Urinary bladder (tissue), 4 donors: ENCODE measurements around the gene ITGA8. TPM values are rescaled to one million over a fixed set of nuclear protein-coding genes. Genes with fewer than 3 reads are reported as not detected.

Source experiments
- DNase-seq: peaks from one replicate; pipeline ENCODE4 v3.0.0-alpha.2; 2015; ENCODE audit errors: extremely low spot score
- H3K27ac ChIP-seq: one replicate; pipeline ENCODE4 v1.5.1; 2013; ENCODE audit warnings: low read depth, mild to moderate bottlenecking, moderate library complexity
- H3K36me3 ChIP-seq: one replicate; pipeline ENCODE4 v1.6.1; 2013; ENCODE audit warnings: mild to moderate bottlenecking, moderate library complexity; ENCODE audit not compliant: insufficient read depth
- H3K4me1 ChIP-seq: one replicate; pipeline ENCODE4 v1.6.1; 2013; ENCODE audit warnings: mild to moderate bottlenecking, moderate library complexity; ENCODE audit not compliant: insufficient read depth
- H3K4me3 ChIP-seq: one replicate; pipeline ENCODE4 v1.5.1; 2013; ENCODE audit warnings: low read depth, low read length
- WGBS: extraction: QIAGEN DNeasy Blood & Tissue Kit; methylation state at CpG from one replicate; pipeline ENCODE4 v1.1.7; 2013; 5-methylcytosine and 5-hydroxymethylcytosine counted together
- polyA plus RNA-seq: library from polyadenylated mRNA; stranded (reverse); fragments of 200-250 nt; gene quantifications from one replicate; pipeline ENCODE4 v1.2.3, GENCODE V29; 2013
- total RNA-seq: library from RNA; depleted of rRNA; stranded (reverse); fragments of >200 nt; gene quantifications from one replicate; pipeline ENCODE4 v1.2.3, GENCODE V29; 2014
- donor health status: healthy with polysubstance abuse.
- donor health status: healthy.

The ITGA8 gene
- total and polyA plus RNA-seq, 2 donors, result 34.0 to 62.2 TPM

DNA sequence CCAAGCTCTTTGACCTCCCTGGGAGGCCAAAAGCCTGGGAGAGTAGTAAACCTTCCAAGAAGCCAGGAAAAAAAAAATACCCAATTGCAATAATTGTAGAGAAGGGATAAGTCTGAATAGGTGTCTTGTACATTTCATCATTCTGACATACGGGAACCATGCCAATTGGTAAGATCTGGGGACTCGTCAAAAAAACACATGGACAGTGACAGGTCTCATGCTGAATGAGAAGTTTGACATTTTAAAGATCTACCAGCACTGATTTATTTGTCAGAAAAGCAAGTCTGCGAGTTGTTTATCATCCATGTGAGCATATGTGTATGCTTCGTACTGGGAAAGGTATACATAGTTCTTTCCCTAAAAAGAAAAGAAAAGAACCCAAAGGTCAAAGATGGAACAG lies 4.1 kb upstream of the ITGA8 start:
- H3K4me1 ChIP-seq, result no peaks in the 10 kb centered on the region
- no peaks in the 10 kb centered on the region for H3K36me3 ChIP-seq
- no peak for DNase-seq
- no peak overlapping the region for H3K4me3 ChIP-seq
- 78% methylated on average over 4 of the region's 4 CpGs for WGBS
- no peak overlapping the region for H3K27ac ChIP-seq

DNA sequence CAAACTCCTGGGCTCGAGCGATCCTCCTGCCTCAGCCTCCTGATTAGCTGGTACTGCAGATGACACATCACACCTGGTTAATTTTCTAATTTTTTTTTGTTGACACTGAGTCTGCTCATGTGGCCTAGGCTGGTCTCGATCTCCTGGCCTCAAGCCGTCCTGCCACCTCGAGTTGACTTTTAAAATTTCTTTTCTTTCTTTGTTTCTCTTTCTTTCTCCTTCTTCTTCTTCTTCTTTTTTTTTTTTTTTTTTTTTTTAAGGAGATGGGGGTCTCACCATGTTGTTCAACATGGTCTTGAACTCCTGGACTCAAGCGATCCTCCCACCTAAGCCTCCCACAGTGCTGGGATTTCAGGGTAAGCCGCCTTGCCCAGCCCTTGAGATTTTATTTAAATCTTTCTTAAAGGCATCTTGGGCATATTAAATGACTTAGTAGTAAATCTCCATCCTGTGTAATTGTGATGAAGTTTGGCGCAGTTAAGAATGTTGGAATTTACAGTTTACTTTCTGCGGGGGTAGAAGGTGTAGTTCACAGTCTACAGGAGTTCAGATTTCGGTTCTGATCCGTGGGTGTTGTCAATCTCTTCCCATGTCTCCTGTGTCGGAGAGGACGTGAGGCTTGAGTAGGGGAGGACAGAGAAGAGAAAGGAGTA lies 1.0 kb upstream of the ITGA8 start:
- Histone ChIP-seq H3K4me1 (no peaks in the 10 kb centered on the region), H3K4me3 (no peak overlapping the region), H3K36me3 (no peaks in the 10 kb centered on the region), H3K27ac (no peak overlapping the region)
- no peak for DNase-seq
- WGBS, result 88% methylated on average over 13 of the region's 13 CpGs

DNA sequence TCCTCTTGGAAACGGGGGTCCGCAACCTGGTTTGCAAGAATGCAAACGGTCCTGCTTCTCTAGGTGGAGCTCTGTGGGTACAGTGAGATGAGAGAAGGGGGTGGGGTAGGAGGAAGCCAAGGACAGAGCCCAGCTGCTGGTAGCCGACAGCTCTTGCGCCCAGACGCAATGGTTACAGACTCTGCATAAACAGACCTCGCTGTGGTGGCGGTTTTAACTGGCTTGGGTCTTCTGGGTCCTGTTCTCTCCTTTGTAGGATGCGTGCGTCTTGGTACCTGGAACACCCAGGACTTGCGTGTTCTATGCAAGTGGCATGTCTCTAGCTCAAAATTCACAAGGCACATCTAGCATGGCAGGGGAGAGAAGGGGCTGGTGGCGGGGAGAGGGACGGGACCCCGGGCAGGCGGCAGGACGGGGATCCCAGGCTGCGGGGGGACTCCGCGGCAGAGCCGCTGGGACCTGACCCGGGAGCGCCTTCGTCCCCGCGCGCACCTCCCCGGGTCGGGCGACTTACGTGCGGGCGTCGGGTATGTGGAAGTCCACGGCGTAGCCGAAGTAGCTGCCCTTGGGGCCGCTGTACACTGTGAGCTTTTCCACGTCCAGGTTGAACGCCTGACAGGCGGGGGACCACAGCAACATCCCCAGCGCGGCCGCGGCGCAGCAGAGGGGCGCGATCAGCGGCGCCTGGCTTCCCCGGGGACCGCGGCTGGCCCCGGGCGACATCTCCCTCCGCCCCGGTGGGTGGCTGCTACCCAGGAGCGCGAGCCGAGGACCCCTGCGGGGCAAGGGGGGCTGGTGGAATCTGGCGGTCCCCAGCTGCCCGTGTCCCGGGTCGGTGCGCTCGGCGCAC lies 448 bp downstream of the ITGA8 start:
- Histone ChIP-seq H3K4me1 (no peaks in the 10 kb centered on the region), H3K27ac (peak overlapping the region; percentile 76)
- WGBS, result under 1% methylated on average over 67 of the region's 67 CpGs

DNA sequence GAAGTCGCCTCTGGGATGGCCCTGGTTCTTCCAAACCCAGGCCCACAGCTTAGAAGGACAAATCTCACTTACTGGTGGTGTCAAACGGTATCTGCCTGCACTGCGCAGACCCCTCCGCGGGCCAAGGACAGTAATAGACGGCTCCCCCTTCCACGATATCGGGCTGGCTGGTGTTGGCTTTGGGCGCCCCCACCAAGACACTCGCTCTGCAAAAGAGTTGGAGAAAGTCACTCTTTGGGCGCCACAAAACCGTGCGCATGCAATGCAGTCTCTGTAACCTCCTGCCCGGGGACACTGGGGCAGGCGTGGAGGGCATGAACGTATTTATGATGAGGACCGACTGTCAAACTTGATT lies 1.1 kb downstream of the ITGA8 start:
- 19% methylated on average over 17 of the region's 17 CpGs for WGBS
- no peaks in the 10 kb centered on the region for H3K36me3 ChIP-seq
- H3K4me1 ChIP-seq, result no peaks in the 10 kb centered on the region
- peak overlapping the region; percentile 75 for H3K4me3 ChIP-seq
- peak overlapping the region; percentile 13 for H3K27ac ChIP-seq
- no peak for DNase-seq

More for the DNA sequence above, 448 bp downstream of the ITGA8 start:
- Histone ChIP-seq H3K36me3 (no peaks in the 10 kb centered on the region), H3K4me3 (peak overlapping the region; percentile 75)
- no peak for DNase-seq

DNA sequence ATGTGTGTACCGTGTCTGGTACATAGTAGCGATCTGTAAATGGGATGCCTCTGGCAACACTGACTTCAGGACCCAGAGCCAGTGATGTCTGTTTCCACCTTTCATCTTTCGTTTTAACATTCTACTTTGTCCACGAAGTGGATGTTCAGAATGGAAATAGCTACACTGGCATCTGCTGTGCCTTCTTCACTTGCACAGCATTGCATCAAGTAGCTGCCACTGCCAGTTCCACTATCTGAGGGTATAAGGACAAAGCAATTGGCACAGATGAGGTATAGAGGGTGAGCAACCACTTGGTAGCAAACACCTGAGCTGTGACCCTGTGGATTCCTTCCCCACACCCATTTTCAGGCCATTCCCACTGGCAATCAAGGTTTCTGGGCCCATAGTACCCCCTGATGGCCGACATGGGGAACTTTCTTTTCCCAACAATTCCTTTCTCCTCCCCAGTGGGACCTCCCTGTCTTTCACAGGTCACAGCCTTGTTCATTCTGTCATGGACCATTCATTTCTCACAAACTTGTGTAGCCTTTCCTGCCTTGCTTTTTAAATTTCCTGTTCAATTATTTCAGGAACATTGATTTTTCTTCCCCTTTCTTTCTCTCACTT lies 4.0 kb downstream of the ITGA8 start:
- 53% methylated on average over 5 of the region's 5 CpGs for WGBS
- no peak overlapping the region for H3K27ac ChIP-seq
- peak overlapping the region; percentile 0 for H3K4me3 ChIP-seq
- no peak for DNase-seq
- no peaks in the 10 kb centered on the region for H3K36me3 ChIP-seq
- no peaks in the 10 kb centered on the region for H3K4me1 ChIP-seq

DNA sequence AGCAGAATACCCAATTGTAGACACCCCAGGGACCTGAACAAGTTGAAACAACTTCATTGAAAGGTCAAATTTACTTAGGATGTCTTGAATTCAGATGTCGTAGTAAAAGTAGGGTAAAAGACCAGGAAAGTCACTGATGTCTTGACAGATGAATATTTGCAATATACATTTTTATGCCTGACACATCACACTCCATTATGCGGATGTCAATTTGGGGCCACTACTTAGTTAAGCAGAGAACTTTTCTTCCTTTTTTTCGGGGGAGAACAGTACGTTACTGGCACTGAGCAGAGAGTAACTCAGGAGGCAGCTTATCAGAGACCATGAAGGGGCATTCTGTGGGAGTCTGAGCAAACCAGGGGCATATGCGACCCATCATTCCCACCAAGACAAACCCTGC lies 4.9 kb downstream of the ITGA8 start:
- no peaks in the 10 kb centered on the region for H3K36me3 ChIP-seq
- H3K4me1 ChIP-seq, result no peaks in the 10 kb centered on the region
- WGBS, result 86% methylated on average over 5 of the region's 5 CpGs
- H3K4me3 ChIP-seq, result peak overlapping the region; percentile 7
- no peak overlapping the region for H3K27ac ChIP-seq
- DNase-seq, result no peak

DNA sequence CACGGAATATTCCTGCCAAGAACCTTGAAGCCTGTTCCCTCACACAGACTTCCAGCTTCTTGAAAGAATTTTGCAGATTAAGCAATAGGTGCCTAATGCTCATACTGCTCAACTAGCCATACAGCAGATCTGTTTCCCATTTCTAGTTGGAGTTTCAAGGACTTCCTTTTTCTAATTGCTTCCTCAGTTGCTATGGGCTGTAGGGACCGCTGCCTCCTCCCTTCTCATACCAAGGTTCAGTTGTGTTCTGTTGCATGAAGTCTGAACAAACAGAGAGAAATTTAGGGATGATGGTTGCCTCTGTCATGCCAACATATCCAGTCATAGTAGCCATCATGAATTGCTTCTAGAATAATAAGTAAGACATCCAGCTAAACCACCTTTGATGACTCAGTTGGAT lies 6.8 kb downstream of the ITGA8 start:
- WGBS, result 76% methylated on average over 2 of the region's 2 CpGs

DNA sequence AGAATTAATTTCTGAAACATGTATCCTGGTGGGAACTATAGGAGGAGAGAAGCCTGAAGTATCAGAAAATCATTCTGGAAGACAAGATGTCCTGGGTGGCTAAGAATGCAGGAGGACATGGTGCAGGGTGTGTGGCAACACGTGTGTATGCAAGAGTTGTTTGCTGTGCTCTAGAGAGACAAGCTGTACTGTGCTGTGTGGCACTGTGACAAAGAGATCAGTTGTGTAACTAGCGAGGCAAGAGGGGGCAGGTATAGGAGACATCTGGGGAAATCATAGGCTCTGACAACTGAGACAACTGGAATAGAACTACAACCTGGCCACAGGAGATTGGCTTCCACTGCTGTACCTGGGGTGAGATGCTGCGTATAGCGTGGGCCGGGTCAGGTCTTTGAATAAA lies 9.3 kb downstream of the ITGA8 start:
- no peaks in the 10 kb centered on the region for H3K36me3 ChIP-seq
- no peaks in the 10 kb centered on the region for H3K4me1 ChIP-seq
- no peak overlapping the region for H3K4me3 ChIP-seq
- DNase-seq, result no peak
- H3K27ac ChIP-seq, result no peak overlapping the region
- WGBS, result 84% methylated on average over 5 of the region's 5 CpGs

More for the DNA sequence above, 6.8 kb downstream of the ITGA8 start:
- Histone ChIP-seq H3K36me3 (no peaks in the 10 kb centered on the region), H3K4me1 (no peaks in the 10 kb centered on the region), H3K27ac (no peak overlapping the region), H3K4me3 (no peak overlapping the region)
- no peak for DNase-seq

DNA sequence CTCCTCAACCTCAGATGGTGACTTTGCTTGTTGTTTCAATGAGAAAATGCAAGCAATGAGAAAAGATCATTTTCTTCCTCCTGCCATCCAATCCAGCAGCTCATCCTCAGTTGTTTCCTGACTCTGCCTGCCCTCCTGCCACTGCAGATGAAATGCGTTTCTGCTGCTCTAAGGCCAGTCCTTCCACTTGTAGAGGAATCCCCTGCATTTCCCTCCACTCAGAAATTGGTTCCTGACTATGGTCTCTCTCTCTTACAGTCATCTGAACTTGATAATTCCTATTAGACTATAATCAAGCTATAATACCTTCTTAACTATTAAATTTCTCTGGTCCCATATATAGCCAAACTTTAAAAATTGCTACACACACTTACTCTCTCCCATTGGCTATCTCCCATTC lies 14.4 kb downstream of the ITGA8 start:
- WGBS, result 89% methylated on average over 1 of the region's 1 CpG
- Histone ChIP-seq H3K36me3 (no peaks in the 10 kb centered on the region), H3K4me1 (peaks cover 3% of the 10 kb centered on the region), H3K4me3 (no peak overlapping the region), H3K27ac (no peak overlapping the region)
- no peak for DNase-seq

DNA sequence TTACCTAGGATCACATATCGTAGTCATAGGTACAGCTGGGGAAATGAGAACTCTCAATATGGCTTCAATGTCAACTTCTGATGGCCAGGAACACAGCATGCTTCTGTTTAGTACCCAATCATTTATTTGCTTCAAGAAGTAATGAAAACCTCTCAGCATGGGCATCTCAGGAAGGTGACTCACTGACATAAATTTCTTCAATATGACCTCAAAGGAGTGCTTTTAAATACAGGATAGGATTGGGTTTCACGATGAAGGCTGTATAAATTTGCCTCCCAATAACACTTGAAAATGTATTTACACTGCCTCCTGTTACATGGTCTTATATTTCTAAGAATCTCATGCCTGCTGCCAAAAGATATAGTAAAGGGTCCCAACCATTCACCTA lies 15.1 kb downstream of the ITGA8 start:
- H3K4me1 ChIP-seq, result peaks cover 3% of the 10 kb centered on the region
- WGBS, result 82% methylated on average over 2 of the region's 2 CpGs
- no peak for DNase-seq

DNA sequence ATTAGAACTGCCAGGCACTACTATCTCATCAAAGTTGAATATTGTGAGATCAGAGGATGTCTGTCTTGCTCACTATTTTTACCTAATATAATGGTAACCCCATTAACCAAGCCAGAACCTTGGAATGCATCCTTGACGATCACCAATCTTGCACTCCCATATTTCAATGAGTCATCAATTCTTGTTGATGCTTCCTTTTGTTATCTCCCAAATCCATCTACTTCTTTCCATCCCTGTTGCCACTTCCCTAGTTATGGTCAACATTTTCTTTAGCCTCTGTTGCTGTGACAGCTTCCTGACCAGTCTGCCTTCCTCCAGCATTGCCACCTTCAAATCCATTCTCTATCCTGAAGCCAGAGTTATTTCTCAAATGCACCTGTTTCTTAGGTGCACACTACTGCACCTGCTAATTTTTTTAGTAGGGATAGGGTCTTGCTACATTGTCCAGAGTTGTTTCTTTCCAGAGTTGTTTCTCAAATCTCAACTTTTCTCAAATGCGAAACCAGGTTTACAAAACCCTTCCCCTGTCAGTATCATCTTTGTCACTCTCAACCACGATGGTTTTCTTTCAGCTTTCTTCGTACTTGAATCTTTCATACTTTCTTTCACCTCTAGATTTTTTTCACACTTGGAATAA lies 15.7 kb downstream of the ITGA8 start:
- Histone ChIP-seq H3K36me3 (no peaks in the 10 kb centered on the region), H3K4me3 (no peak overlapping the region), H3K4me1 (peaks cover 3% of the 10 kb centered on the region), H3K27ac (peak overlapping the region; percentile 23)
- WGBS, result 91% methylated on average over 4 of the region's 4 CpGs
- DNase-seq, result no peak

More for the DNA sequence above, 15.1 kb downstream of the ITGA8 start:
- no peaks in the 10 kb centered on the region for H3K36me3 ChIP-seq
- H3K27ac ChIP-seq, result no peak overlapping the region
- no peak overlapping the region for H3K4me3 ChIP-seq

DNA sequence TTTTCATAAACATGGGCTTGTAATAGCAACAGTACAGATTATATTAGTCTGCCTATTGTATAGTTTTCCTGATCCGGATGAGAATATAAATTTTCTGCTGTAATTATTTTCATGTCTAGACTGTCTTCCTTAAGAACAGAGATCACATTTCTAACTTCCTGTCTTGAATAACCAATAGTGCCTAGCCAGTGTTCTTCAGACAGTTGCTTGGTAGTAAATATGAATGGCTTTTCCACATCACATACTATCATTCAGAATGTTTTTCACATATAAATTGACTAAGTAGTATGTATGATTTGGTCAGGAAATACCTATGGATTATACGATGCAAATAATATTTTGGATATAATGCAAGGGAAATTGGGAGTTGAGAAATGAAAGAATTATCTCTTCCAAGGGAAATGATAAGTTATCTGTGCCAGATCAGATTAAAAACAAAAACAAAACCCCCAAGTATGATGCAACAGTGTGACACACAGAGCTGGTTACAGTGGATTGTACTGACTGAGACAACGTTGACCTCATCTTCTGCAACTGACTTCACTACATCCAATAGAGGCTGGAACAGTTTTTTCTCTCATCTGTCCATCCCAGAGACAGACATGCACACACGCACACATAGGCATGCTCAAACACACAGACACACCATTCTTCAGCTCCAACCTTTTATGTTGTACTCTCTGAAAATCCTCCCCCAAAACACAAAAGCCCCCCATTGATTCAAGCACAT lies 16.4 kb downstream of the ITGA8 start:
- H3K4me1 ChIP-seq, result peaks cover 3% of the 10 kb centered on the region
- H3K27ac ChIP-seq, result peak overlapping the region; percentile 23

DNA sequence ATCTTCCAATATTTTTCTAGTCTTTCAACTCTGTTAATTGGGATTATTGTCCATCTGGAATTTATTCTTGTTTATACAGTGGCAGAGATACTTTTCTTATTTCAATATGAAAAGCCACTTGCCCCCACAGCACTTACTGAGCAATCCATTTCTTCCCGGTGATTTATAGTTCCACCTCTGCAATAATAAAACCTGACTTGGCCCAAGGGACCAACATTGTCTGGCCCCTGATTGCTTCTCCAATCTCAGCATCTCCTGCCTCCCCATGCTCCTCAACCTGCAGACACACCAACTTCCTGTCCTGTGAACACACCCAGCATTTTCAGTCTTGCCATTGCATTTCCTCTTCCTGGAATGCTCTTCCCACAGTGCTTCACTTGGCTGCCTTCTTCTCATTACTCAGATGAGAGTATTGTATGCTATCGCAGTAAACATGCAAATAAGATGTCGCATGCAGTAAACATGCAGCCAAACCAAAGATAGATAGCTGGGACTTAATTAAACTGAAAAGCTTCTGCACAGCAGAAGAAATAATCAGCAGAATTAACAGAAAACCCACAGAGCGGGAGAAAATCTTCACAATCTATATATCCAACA lies 19.5 kb downstream of the ITGA8 start:
- H3K4me1 ChIP-seq, result peaks cover 3% of the 10 kb centered on the region
- DNase-seq, result no peak
- H3K27ac ChIP-seq, result no peak overlapping the region
- H3K36me3 ChIP-seq, result no peaks in the 10 kb centered on the region
- WGBS, result 80% methylated on average over 4 of the region's 4 CpGs
- H3K4me3 ChIP-seq, result no peak overlapping the region

More for the DNA sequence above, 16.4 kb downstream of the ITGA8 start:
- H3K4me3 ChIP-seq, result no peak overlapping the region
- 62% methylated on average over 4 of the region's 4 CpGs for WGBS
- no peaks in the 10 kb centered on the region for H3K36me3 ChIP-seq
- no peak for DNase-seq
